ENCODE results near the gene RASL10B.

The RASL10B gene

DNA sequence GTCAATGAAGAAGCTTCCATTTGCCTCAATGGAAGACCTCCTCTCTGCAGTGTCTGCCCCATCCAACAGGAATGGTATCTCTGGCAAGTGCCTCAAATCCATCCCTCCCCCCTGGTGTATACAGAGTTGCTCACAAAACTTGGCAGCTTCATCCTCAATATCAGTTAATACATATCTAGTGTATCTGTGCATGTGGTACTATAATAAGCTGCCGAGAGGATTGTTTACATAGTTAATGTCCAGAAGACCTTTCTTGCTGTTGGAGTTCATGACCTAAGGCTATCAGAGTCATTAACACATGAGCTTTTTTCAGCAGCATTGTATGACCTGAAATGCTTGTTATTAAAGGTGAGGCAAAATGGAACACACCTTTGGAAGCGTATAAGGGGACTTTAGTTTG is 14.0 kb upstream of the RASL10B start:
- no peak for DNase-seq (ENCODE audit: low read depth in 2 of 2)

- DNase-seq (ENCODE audit: low read depth in 2 of 2), result no peak
Measured at GRCh38 chr17:35723735-35724134, 7.7 kb upstream of the RASL10B start.

DNA sequence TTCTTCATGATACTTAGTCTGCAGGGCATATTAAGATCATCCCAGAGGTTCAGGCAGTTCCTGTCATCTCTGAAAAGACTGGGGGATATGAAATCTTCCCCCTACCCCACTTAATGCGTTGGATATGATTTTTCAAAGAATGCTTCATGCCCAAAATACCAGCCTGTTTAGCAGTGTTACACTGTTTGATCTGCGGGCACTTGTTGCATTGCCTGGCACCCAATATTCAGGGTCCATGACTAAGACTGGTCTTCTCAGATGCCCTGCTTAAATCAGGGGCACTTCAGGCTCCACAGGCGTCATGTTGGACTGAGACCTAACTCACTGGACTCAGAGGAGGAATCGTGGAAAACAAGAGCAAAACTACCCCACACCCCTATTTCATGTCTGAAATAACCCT is 6.4 kb upstream of the RASL10B start:
- no peak for DNase-seq (ENCODE audit: low read depth in 2 of 2)

DNA sequence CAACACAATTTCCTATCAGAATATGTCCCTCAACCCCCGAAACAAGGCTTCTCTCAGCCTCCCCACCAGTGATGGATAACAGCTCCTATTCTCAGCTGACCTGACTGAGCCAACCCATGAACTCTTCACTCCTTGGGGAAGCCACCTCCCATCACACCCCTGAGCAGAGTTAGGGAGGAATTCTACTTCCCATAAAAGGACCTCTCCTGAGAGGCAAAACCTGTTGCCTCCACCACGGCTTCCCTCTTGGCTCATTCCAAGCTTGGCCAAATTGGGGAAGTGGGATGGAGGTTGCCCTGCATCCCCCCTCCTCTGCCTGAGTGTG is 5.7 kb upstream of the RASL10B start:
- DNase-seq (ENCODE audit: low read depth in 2 of 2), result no peak

GRCh38 chr17:35726127-35726952 is 5.1 kb upstream of the RASL10B start:
- no peak for DNase-seq (ENCODE audit: low read depth in 2 of 2)

DNA sequence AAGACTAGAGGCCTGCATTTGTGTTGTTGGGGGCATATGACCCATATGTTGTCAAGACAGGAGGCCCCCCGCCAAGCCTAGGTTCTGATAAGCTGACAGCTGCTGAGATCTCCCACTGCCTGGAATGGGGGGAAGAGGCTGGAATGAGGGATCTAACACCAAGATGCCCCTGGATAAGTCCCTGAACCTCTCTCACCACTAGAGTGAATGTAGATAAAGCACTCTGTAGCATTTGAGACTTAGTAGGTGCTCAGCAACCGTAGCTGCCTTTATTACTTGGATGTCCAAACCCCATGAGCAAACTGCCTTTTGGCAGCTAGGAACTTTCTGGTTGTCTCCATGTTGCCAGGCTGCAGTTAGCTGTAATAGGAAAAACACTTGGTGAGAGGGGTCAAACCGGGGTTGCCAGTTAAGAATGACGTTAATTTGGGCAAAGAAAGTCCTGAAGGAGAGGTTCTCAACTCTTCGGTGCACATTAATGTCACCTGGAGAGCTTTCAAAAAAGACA is 4.4 kb upstream of the RASL10B start:
- no peak for DNase-seq (ENCODE audit: low read depth in 2 of 2)

DNA sequence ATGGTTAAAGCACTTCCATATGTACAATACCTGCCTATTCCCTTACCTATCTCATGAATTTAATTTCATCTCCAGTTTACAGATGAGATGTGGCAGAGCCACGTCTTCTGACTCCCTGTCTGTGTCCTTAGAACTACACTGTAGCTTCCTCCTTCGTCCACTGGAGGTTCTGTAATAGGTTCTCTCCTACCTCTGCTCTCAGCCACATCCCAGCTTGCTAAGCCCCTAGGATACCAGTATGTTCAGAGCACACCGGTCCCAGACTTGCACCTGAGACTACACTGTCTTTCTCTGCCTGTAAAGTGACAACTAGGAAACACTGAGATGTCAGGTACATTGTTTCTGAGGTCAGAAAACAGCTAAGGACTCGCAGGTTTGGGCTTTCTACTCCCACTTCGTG is 3.8 kb upstream of the RASL10B start:
- DNase-seq (ENCODE audit: low read depth in 2 of 2), result no peak

GRCh38 chr17:35728551-35728950 is 2.9 kb upstream of the RASL10B start:
- no peak for DNase-seq (ENCODE audit: low read depth in 2 of 2)

DNA sequence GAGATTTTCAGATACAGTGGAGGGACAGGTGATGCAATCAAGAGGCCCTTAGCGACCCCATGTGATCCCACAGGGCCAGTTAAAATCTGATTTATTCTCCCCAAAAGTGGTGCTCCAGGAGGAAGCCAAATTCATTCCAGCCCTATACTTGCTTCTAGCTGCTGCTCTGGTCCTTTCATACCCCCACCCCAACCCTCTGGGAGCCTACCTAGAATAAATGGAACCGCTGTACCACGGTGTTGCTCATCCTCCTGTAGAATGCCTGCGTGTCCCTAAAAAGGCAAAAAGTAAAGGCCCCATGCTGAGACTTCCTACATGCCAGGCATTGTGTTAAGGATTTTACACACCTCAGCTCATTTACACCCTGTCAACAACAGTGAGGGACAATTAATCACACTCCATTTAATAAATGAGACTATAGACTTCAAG is 2.0 kb upstream of the RASL10B start:
- DNase-seq (ENCODE audit: low read depth in 2 of 2), result no peak

DNA sequence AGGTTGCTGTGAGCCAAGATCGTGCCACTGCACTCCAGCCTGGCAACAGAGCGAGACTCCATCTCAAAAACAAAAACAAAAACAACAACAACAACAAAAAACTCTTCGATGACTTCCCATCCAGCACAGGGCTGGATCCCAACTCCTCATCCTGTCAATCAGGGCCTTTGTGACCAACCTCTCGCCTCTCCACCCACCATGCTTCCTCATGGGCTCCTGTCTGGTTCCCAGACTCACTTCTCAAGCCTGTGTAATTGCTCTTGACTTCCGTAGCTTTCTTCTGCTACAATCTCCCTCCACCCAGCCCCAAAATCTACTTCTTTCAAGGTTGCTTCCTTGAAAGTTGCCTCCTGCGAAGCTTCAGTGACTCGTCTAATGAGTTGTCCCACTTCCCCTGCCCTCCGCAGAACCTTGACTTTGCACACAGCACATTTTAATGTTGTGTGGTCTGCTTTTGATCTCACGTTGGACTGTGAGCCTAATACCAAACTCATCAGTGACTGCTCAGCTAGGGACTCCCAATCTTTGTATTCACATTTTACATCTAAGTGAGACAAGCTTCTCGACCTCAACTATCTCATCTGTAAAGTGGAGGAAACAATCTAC is 936 bp upstream of the RASL10B start:
- no peak for DNase-seq (ENCODE audit: low read depth in 2 of 2)

DNA sequence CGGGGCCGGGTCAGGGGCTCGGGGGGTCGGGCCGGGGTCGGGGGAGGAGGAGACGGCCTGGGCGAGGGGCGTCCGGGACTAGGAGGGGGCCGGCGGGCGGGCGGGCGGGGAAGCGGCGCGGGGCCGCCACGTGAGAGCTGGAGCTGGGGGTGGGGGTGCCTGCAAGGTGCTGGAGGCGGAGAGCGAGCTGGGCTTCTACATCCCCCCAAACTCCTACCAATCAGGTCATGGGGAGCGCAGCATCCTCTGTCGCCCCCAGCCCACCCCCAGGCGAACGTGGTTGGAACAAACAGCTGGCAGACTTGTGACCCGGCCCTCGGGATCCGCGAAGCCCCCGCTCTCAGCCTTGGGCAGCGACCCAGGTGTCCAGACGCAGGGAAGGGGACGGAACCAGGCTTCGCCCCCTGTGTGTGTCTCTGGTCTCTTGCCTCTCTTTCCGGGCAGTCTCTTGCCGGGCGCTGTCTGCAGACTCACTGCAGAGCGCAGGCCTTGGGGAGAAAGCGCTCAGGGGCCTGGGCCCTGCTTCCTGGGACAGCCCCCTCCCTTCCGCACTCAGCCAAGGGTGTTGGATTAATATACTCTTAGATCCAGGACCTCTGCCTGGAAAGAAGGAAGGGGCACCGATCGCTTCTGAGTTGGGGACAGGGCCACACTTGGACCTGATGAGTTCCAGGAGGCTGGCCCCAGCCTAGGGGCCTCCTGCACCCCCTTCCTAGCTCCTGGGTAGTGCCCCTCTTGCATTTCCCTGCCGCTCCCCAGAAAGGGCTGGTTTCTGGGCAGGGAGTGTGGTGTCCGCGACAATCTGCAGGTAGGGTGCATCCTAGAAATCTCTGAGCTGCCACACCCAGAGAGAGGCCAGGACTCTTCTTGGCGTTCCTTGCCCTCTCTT is 722 bp downstream of the RASL10B start:
- no peak for DNase-seq (ENCODE audit: low read depth in 2 of 2)

GRCh38 chr17:35732806-35733136 is 1.3 kb downstream of the RASL10B start:
- no peak for DNase-seq (ENCODE audit: low read depth in 2 of 2)

DNA sequence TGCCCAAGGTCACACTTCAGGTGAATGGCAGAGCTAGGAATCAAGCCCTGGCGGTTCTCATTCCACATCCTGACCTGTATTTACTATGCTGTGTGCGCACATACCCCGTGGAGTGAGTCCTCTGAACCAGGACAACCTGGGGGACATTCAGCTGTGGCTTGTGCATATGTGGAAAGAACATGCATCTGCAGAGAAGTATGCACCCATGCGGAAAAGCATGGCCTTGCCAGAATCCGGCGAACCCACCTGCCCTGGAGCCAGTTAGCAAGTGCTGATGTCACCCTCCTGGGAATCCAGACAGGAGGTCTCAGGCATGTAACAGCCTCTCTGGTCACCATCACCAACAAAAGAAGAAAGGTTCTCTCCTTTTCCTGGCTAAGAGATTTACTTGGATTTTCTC is 1.9 kb downstream of the RASL10B start:
- DNase-seq (ENCODE audit: low read depth in 2 of 2), result no peak

GRCh38 chr17:35734396-35734795 is 3.0 kb downstream of the RASL10B start:
- no peak for DNase-seq (ENCODE audit: low read depth in 2 of 2)

DNA sequence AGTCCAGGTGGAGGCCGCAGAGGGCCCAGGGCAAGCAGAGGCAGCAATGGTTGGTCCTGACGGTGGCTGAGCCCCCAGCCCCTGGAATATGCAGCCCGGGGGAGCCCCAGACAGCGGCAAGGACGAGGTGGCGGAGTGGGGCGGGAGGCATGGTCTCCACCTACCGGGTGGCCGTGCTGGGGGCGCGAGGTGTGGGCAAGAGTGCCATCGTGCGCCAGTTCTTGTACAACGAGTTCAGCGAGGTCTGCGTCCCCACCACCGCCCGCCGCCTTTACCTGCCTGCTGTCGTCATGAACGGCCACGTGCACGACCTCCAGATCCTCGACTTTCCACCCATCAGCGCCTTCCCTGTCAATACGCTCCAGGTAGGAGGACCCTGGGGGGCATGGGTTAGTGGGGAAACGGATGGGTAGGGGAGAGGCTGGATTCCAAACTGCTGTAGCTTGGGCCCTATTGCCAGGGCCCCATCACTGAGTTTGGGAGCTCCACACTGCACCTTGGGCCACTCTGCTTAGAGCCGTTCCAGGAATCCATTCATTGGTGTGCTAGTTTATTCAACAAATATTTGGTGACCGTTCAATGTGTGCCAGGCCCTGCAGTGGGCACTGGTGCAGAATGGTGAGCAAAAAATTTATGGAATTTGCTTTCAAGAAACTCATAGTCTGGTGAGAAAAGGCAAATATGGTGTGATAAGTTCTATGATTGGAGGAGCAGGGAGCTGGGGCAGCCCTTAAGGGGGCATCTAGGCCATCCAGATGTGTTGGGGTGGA is 3.8 kb downstream of the RASL10B start:
- no peak for DNase-seq (ENCODE audit: low read depth in 2 of 2)

- DNase-seq (ENCODE audit: low read depth in 2 of 2), result no peak
Measured at GRCh38 chr17:35736236-35736635, 4.8 kb downstream of the RASL10B start.

GRCh38 chr17:35738519-35739133 is 7.2 kb downstream of the RASL10B start:
- DNase-seq (ENCODE audit: low read depth in 2 of 2), result no peak

- no peak for DNase-seq (ENCODE audit: low read depth in 2 of 2)
Measured at GRCh38 chr17:35740216-35740615, 8.8 kb downstream of the RASL10B start.

DNA sequence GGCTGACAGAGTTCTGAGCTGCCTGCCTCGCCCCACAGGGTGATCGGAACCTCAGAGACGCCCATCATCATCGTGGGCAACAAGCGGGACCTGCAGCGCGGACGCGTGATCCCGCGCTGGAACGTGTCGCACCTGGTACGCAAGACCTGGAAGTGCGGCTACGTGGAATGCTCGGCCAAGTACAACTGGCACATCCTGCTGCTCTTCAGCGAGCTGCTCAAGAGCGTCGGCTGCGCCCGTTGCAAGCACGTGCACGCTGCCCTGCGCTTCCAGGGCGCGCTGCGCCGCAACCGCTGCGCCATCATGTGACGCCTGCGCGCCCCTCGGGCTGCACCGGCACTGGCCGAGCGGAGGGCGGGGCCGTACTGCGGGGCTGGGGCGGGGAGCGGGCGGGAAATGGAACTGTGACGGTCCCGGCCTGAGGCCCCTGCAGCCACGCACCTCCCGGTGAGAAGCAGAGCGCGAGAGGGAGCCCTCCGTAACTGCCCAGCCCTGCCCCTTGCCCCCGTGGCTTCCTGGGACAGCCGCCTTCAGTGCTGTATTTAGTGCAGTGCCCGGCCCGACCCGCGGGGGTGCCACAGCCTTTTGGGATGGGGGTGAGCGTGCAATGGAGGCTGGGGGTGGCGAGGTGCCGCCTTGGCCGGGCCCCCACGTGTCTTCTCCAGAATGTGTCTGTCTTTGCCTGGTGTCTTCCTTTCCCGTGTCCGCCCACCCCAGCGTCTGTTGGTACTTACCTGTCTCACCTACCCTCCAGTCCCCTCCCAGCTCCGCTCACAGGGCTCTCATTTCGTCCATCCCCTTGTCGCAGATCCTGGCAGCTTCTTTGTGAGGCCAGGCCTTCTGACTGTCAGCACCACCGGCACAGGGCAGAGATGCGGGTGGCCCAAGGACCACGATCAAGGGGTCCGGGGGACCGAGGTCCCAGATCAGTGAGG is 9.8 kb downstream of the RASL10B start:
- DNase-seq (ENCODE audit: low read depth in 2 of 2), result peak in 1 of 2 donors; percentile 17

DNA sequence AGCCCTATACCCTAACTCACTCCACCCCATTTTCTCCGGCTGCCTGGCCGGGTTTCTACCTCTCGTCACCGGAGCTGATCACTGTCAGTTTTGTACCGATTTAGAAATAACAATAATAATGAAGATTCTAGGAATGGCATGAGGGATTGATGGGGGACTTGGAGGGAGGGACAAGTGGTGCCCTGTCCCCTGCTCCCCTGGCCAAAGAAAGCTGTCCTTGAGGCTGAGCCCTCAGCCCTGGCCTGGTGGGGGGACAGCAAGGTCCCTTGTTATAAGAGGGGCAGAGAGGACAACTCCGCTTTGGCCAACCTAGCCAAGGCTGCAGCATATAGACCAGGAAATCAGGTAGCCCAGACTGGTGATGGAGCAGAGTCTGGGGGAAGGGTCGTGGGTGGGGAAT is 11.1 kb downstream of the RASL10B start:
- no peak for DNase-seq (ENCODE audit: low read depth in 2 of 2)
